Stimulated activated CD8-positive, alpha-beta memory T cell treated with anti-CD3 and anti-CD28 coated beads, Interleukin-2, amount 100 ng/mL, for 48 hours (primary cell): ENCODE data around the gene ARFGEF3.
"Not testable (repeated sequence)": the region's sequence is repeated elsewhere in the genome, so short reads cannot be mapped to it uniquely, and the experiment has no call there.

Experiments
- DNase-seq, 2 donors: peaks; one replicate each; pipeline ENCODE4 v3.0.0-alpha.2; 2020; ENCODE audit warnings: low read depth in 2 of 2

The ARFGEF3 gene

GRCh38 chr6:138211601-138212000, 49.9 kb downstream of the ARFGEF3 start:
- no peak for DNase-seq

GRCh38 chr6:138212530-138212929, 50.8 kb downstream of the ARFGEF3 start:
- DNase-seq: not testable (repeated sequence)

- DNase-seq: no peak
Observed at GRCh38 chr6:138215093-138215782, 53.5 kb downstream of the ARFGEF3 start.

- DNase-seq: no peak
Observed at GRCh38 chr6:138218449-138218848, 56.7 kb downstream of the ARFGEF3 start, which contains the start of gene PBOV1. PBOV1 (minus strand) TSS chr6:138218491; CDS start chr6:138218395, 96 bp downstream.

GRCh38 chr6:138219398-138219797, 57.7 kb downstream of the ARFGEF3 start:
- no peak for DNase-seq

- no peak for DNase-seq
Observed at GRCh38 chr6:138219901-138220300, 58.2 kb downstream of the ARFGEF3 start.

- no peak for DNase-seq
Observed at GRCh38 chr6:138222901-138223546, 61.3 kb downstream of the ARFGEF3 start.

GRCh38 chr6:138225953-138226352, 64.2 kb downstream of the ARFGEF3 start:
- DNase-seq: no peak

- no peak for DNase-seq
Observed at GRCh38 chr6:138226700-138227315, 65.1 kb downstream of the ARFGEF3 start.

- DNase-seq: no peak
Observed at GRCh38 chr6:138227316-138227781, 65.6 kb downstream of the ARFGEF3 start.

GRCh38 chr6:138229072-138229471, 67.3 kb downstream of the ARFGEF3 start:
- DNase-seq: no peak

GRCh38 chr6:138229663-138230179, 68.0 kb downstream of the ARFGEF3 start:
- DNase-seq: no peak

GRCh38 chr6:138230221-138230620, 68.5 kb downstream of the ARFGEF3 start:
- no peak for DNase-seq

GRCh38 chr6:138230759-138231380, 69.1 kb downstream of the ARFGEF3 start:
- DNase-seq: no peak

GRCh38 chr6:138231381-138231886, 69.7 kb downstream of the ARFGEF3 start:
- DNase-seq: no peak

- no peak for DNase-seq
Observed at GRCh38 chr6:138234363-138234762, 72.6 kb downstream of the ARFGEF3 start.

GRCh38 chr6:138235205-138235604, 73.5 kb downstream of the ARFGEF3 start:
- no peak for DNase-seq

- DNase-seq: no peak
Observed at GRCh38 chr6:138235693-138236092, 74.0 kb downstream of the ARFGEF3 start.

- no peak for DNase-seq
Observed at GRCh38 chr6:138237463-138237862, 75.7 kb downstream of the ARFGEF3 start.

- no peak for DNase-seq
Observed at GRCh38 chr6:138238368-138238767, 76.6 kb downstream of the ARFGEF3 start.

- DNase-seq: no peak
Observed at GRCh38 chr6:138239774-138240173, 78.0 kb downstream of the ARFGEF3 start.
